GM21529 (cell line): ENCODE measurements around the gene TPM2.
A peak's percentile ranks its signal among the peaks of the same experiment; 100 is the strongest.

Experiments used
- ATAC-seq: cut with Tn5 transposase; IDR thresholded peaks from one replicate; pipeline ENCODE4 v1.9.1; 2021; ENCODE audit not compliant: unreplicated experiment

Gene TPM2

GRCh38 chr9:35679091-35679490 lies 10.6 kb downstream of the TPM2 start:
- no peak for ATAC-seq

GRCh38 chr9:35675732-35676392 lies 13.9 kb downstream of the TPM2 start:
- no peak for ATAC-seq

GRCh38 chr9:35675204-35675603 lies 14.5 kb downstream of the TPM2 start:
- ATAC-seq, result no peak

- ATAC-seq, result no peak
Observed at GRCh38 chr9:35674025-35674361, 15.7 kb downstream of the TPM2 start.

- no peak for ATAC-seq
Observed at GRCh38 chr9:35673132-35674024, 16.3 kb downstream of the TPM2 start, which contains the start of gene CA9. Gene CA9, plus strand, starts transcription at chr9:35673928. Its CDS starts 32 bp downstream, at chr9:35673960.

- ATAC-seq, result no peak
Observed at GRCh38 chr9:35669331-35670145, 20.2 kb downstream of the TPM2 start.

- ATAC-seq, result no peak
Observed at GRCh38 chr9:35667939-35668338, 21.8 kb downstream of the TPM2 start.

GRCh38 chr9:35666549-35666948 lies 23.2 kb downstream of the TPM2 start:
- ATAC-seq, result no peak

GRCh38 chr9:35666045-35666444 lies 23.7 kb downstream of the TPM2 start:
- ATAC-seq, result no peak

- no peak for ATAC-seq
Observed at GRCh38 chr9:35665471-35665818, 24.3 kb downstream of the TPM2 start.

GRCh38 chr9:35664531-35665470 lies 24.9 kb downstream of the TPM2 start, which contains the start of gene ARHGEF39:
Gene ARHGEF39, minus strand, starts transcription at chr9:35665195. Its CDS starts 26 bp downstream, at chr9:35665169.
- peak; percentile 82 for ATAC-seq

- ATAC-seq, result no peak
Observed at GRCh38 chr9:35662437-35662836, 27.3 kb downstream of the TPM2 start.

- ATAC-seq, result no peak
Observed at GRCh38 chr9:35661756-35662350, 27.9 kb downstream of the TPM2 start.

- no peak for ATAC-seq
Observed at GRCh38 chr9:35660966-35661415, 28.7 kb downstream of the TPM2 start.

GRCh38 chr9:35659340-35659739 lies 30.4 kb downstream of the TPM2 start:
- ATAC-seq, result no peak

GRCh38 chr9:35658968-35659220 lies 30.8 kb downstream of the TPM2 start:
- ATAC-seq, result peak; percentile 7

GRCh38 chr9:35658137-35658967 lies 31.4 kb downstream of the TPM2 start, which contains the start of gene CCDC107:
Gene CCDC107, plus strand, starts transcription at chr9:35658292. Its CDS starts 88 bp downstream, at chr9:35658380.
- ATAC-seq, result peak; percentile 47

GRCh38 chr9:35657546-35658136 lies 32.1 kb downstream of the TPM2 start, which contains the start of gene RMRP:
Gene RMRP, minus strand, starts transcription at chr9:35658019.
- ATAC-seq, result peak; percentile 86
